DOHH2 (cell line): ENCODE results near the gene GLRX.

Experiments used
- H3F3A ChIP-seq: fragments of 200-600 bp; sonication (generic), shearing (Covaris generic); 2 replicates; pipeline ENCODE4 v1.6.0; 2016; ENCODE audit warnings: antibody characterized with exemption, mild to moderate bottlenecking; ENCODE audit not compliant: control insufficient read depth, insufficient read depth
- H3K27ac ChIP-seq: fragments of 200-600 bp; sonication (generic); 2 replicates; pipeline ENCODE4 v1.5.1; 2014; ENCODE audit warnings: low read depth, mild to moderate bottlenecking, low read length, moderate library complexity
- H3K27me3 ChIP-seq: fragments of 200-600 bp; sonication (generic); 2 replicates; pipeline ENCODE4 v1.6.1; 2014; ENCODE audit warnings: mild to moderate bottlenecking, low read length, mixed read lengths; ENCODE audit not compliant: control insufficient read depth
- H3K36me3 ChIP-seq: fragments of 200-600 bp; sonication (generic); 2 replicates; pipeline ENCODE4 v1.6.1; 2014; ENCODE audit warnings: mild to moderate bottlenecking, low read length, moderate library complexity, mixed read lengths; ENCODE audit not compliant: control insufficient read depth
- H3K4me1 ChIP-seq: fragments of 200-600 bp; sonication (generic); 2 replicates; pipeline ENCODE4 v1.6.1; 2014; ENCODE audit warnings: mild to moderate bottlenecking, low read length, mixed read lengths; ENCODE audit not compliant: control insufficient read depth
- H3K4me2 ChIP-seq: fragments of 200-600 bp; sonication (generic); 2 replicates; pipeline ENCODE4 v1.6.0; 2014; ENCODE audit warnings: mild to moderate bottlenecking, low read length, moderate library complexity
- H3K4me3 ChIP-seq: fragments of 200-600 bp; sonication (generic); 2 replicates; pipeline ENCODE4 v1.5.1; 2014; ENCODE audit warnings: mild to moderate bottlenecking, low read length, mixed read lengths
- H3K79me2 ChIP-seq: fragments of 200-600 bp; sonication (generic); 2 replicates; pipeline ENCODE4 v1.6.1; 2014; ENCODE audit warnings: mild to moderate bottlenecking, low read length, mixed read lengths; ENCODE audit not compliant: control insufficient read depth
- H3K9me2 ChIP-seq: fragments of 200-600 bp; sonication (generic); replicated peaks from 2 replicates; pipeline ENCODE4 v1.6.1; 2014; ENCODE audit warnings: mild to moderate bottlenecking, low read length, mixed read lengths; ENCODE audit not compliant: control insufficient read depth
- H3K9me3 ChIP-seq: fragments of 200-600 bp; sonication (generic); 2 replicates; pipeline ENCODE4 v1.6.1; 2014; ENCODE audit warnings: antibody characterized with exemption, low read length, mixed read lengths; ENCODE audit not compliant: control insufficient read depth, insufficient read depth
- H4K20me1 ChIP-seq: fragments of 200-600 bp; sonication (generic); 2 replicates; pipeline ENCODE4 v1.6.0; 2014; ENCODE audit warnings: low read depth, mild to moderate bottlenecking, antibody characterized with exemption, low read length, moderate library complexity; ENCODE audit not compliant: control insufficient read depth, insufficient read depth
- CTCF ChIP-seq: fragments of 200-600 bp; sonication (generic); IDR thresholded peaks from one replicate; pipeline ENCODE4 v1.5.1; 2014; ENCODE audit warnings: antibody characterized with exemption, mild to moderate bottlenecking, low read depth, low read length; ENCODE audit not compliant: poor library complexity, severe bottlenecking
- EZH2phosphoT487 ChIP-seq: fragments of 200-600 bp; sonication (generic); IDR thresholded peaks from 2 replicates; pipeline ENCODE4 v1.6.1; 2017; ENCODE audit warnings: borderline replicate concordance, mild to moderate bottlenecking, antibody characterized with exemption, low read length, moderate library complexity, mixed read lengths

GLRX gene

DNA sequence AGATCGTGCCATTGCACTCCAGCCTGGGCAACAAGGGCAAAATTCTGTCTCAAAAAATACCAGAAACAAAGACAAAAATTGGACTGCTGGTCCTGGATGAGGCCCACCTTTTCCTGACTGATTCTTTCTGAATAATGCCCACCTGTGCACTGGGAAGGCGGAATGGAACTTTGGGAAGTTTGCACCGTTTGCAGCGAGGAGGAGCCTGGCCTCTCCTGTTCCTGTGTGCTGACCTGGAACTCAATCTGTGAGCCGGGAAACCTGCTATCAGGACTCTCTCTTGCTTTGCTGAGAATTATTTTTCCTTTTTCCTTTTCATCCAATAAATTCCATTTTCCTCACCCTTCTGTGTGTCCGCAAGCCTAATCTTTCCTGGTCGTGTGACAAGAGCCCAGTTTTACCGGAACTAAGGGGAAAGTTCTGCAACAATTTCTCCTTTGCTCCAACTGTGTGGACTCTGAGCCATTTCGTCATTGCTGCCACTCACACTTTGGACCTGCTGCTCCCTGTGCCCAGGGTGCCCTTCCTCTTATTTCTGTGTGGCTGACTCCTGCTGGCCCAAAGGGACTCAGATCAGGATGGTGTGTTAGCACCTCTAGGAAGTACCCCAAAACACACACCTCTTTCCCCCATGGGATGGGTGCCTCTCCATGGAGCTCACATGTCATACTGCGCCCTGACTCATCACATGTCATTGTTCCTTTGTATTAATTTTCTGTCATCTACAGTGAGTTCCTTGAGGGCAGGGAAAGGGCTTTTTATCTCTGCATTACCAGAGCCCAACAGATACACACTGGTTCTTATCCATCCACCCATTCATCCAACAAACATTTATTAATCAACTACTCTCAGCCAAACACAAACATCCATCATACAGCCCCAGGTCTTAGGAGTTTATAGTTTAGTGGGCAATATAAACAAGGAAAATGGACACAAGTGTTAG lies 4.7 kb upstream of the GLRX start:
- no peak overlapping the region for H3K4me2 ChIP-seq
- H3F3A ChIP-seq, result peaks cover 5% of the 10 kb centered on the region
- no peaks in the 10 kb centered on the region for H3K36me3 ChIP-seq
- H3K4me3 ChIP-seq, result no peak overlapping the region
- no peak for TF ChIP-seq EZH2phosphoT487
- TF ChIP-seq CTCF, result no peak
- no peaks in the 10 kb centered on the region for H4K20me1 ChIP-seq
- H3K9me2 ChIP-seq, result no peaks in the 10 kb centered on the region
- no peak overlapping the region for H3K27ac ChIP-seq
- H3K4me1 ChIP-seq, result peaks cover 24% of the 10 kb centered on the region
- no peaks in the 10 kb centered on the region for H3K9me3 ChIP-seq
- peaks cover 3% of the 10 kb centered on the region; the same call in 1 of the 2 replicates for H3K79me2 ChIP-seq
- no peaks in the 10 kb centered on the region for H3K27me3 ChIP-seq

DNA sequence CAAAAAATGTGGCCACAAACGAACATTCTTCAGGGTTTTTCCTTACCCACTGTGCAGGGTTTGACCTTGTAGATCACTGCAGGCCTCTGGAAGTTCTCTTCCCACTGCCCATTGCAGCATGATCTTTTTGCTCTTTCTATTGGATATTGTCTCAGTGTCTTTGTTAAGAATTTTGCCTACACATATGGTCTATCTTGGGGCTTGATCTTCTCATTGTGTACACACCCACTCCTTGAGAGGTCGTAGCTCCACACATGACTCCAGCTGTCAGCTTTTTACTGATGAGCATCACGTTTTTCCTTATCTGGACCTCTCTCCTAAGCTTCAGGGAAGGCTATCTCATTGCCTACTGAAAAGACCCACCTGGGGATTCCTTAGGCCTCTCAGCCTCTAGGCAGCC lies 3.0 kb upstream of the GLRX start:
- peaks cover 20% of the 10 kb centered on the region for H3K79me2 ChIP-seq
- H3K4me1 ChIP-seq, result peaks cover 37% of the 10 kb centered on the region
- H4K20me1 ChIP-seq, result no peaks in the 10 kb centered on the region
- H3K27ac ChIP-seq, result no peak overlapping the region
- no peaks in the 10 kb centered on the region for H3K36me3 ChIP-seq
- no peak overlapping the region for H3K4me2 ChIP-seq
- H3K27me3 ChIP-seq, result no peaks in the 10 kb centered on the region
- peaks cover 5% of the 10 kb centered on the region for H3F3A ChIP-seq
- TF ChIP-seq EZH2phosphoT487, result no peak
- no peak for TF ChIP-seq CTCF
- no peaks in the 10 kb centered on the region for H3K9me3 ChIP-seq
- H3K4me3 ChIP-seq, result no peak overlapping the region
- H3K9me2 ChIP-seq, result no peaks in the 10 kb centered on the region

GRCh38 chr5:95824747-95825146 lies 2.2 kb upstream of the GLRX start:
- 0 out of 2 replicates have a peak overlapping the region, but pooled peaks have one; percentile 64 for H3K27ac ChIP-seq
- no peak for TF ChIP-seq CTCF
- no peak for TF ChIP-seq EZH2phosphoT487

More at GRCh38 chr5:95824747-95825146, 2.2 kb upstream of the GLRX start:
- H3K27me3 ChIP-seq, result no peaks in the 10 kb centered on the region
- H3K4me2 ChIP-seq, result no peak overlapping the region
- H3K9me3 ChIP-seq, result no peaks in the 10 kb centered on the region
- H3K79me2 ChIP-seq, result peaks cover 25% of the 10 kb centered on the region
- H3K4me1 ChIP-seq, result peaks cover 44% of the 10 kb centered on the region
- no peaks in the 10 kb centered on the region for H3K9me2 ChIP-seq
- no peaks in the 10 kb centered on the region for H4K20me1 ChIP-seq
- H3K36me3 ChIP-seq, result no peaks in the 10 kb centered on the region
- H3K4me3 ChIP-seq, result no peak overlapping the region
- peaks cover 5% of the 10 kb centered on the region for H3F3A ChIP-seq
